Measurements from ENCODE around the gene S100A14.

GRCh38 chr1:153648000-153648643, 32.0 kb upstream of the S100A14 start:
- TF ChIP-seq, protein P1, sequence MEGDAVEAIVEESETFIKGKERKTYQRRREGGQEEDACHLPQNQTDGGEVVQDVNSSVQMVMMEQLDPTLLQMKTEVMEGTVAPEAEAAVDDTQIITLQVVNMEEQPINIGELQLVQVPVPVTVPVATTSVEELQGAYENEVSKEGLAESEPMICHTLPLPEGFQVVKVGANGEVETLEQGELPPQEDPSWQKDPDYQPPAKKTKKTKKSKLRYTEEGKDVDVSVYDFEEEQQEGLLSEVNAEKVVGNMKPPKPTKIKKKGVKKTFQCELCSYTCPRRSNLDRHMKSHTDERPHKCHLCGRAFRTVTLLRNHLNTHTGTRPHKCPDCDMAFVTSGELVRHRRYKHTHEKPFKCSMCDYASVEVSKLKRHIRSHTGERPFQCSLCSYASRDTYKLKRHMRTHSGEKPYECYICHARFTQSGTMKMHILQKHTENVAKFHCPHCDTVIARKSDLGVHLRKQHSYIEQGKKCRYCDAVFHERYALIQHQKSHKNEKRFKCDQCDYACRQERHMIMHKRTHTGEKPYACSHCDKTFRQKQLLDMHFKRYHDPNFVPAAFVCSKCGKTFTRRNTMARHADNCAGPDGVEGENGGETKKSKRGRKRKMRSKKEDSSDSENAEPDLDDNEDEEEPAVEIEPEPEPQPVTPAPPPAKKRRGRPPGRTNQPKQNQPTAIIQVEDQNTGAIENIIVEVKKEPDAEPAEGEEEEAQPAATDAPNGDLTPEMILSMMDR (IDR thresholded peaks at IDR 0.05) = no peak
- no peak for TF ChIP-seq POLR2A (IDR thresholded peaks at IDR 0.05)

All from adrenal gland (tissue), 5 donors.